Liver (tissue), 3 donors: ENCODE results near the gene NPAS2.

Source experiments
- GABPA ChIP-seq, 2 donors: IDR thresholded peaks in 1 of 2; conservative IDR thresholded peaks in 1 of 2; 2 replicates each; pipeline ENCODE4 v1.6.1; 2016; ENCODE audit warnings: antibody characterized with exemption in 2 of 2, mild to moderate bottlenecking in 1 of 2, moderate library complexity in 1 of 2
- JUND ChIP-seq, 2 donors: IDR thresholded peaks; 2 replicates each; pipeline ENCODE4 v1.6.1; 2016; ENCODE audit warnings: antibody characterized with exemption in 2 of 2
- SP1 ChIP-seq: IDR thresholded peaks from 2 replicates; pipeline ENCODE4 v1.6.1; 2018; ENCODE audit warnings: antibody characterized with exemption, mild to moderate bottlenecking
- TAF1 ChIP-seq: conservative IDR thresholded peaks from 2 replicates; pipeline ENCODE4 v1.6.1; 2016; ENCODE audit warnings: antibody characterized with exemption, mild to moderate bottlenecking
- TF ChIP-seq, protein P1 (sequence below): fragments of 150-350 bp; IDR thresholded peaks from 2 replicates; pipeline ENCODE4 v1.5.1; 2017; ENCODE audit warnings: improper control_type of control experiment, low read depth, low read length; ENCODE audit not compliant: missing input control
- TF ChIP-seq, protein P2 (sequence below): IDR thresholded peaks from 2 replicates; pipeline ENCODE4 v1.6.1; 2016; ENCODE audit warnings: antibody characterized with exemption
- TF ChIP-seq, protein P3 (sequence below): IDR thresholded peaks from 2 replicates; pipeline ENCODE4 v1.6.1; 2016; ENCODE audit warnings: antibody characterized with exemption
- donor health status: healthy.
- donor health status: healthy.

DNA sequence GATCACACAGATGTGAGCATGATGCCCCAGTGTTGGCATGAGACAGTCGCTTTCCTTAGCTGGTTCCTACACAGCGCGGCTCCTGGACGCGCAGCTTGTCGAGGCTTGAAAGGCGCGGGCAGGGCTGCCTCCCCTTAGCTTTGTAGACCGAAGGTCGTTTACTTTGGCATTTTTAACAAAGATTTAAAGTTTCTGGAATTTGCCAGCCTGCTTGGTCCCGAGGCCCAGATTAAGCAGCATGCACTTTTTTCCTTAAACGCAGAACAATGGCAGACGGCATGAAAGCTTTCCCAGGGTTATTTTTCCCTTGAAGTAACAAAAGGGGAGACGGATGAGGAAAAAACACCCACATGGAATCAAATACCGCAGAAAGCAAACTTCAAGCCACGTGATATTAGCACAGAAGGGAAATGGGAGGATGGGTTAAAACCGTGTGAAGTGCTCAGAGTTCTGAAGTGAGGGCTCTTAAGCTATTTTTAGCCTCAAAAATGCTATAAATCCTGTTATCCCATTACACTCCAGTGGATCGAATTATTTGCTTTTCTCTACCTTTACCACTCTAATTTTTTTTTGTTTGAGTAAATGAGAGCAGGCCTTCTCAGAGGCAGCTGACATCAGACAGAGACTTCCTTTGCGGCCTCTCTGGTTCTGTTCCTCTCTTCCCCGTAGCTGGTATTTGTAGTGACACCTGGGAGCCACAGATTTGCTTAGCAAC is 55.7 kb downstream of the NPAS2 start:
- TF ChIP-seq, protein P1, sequence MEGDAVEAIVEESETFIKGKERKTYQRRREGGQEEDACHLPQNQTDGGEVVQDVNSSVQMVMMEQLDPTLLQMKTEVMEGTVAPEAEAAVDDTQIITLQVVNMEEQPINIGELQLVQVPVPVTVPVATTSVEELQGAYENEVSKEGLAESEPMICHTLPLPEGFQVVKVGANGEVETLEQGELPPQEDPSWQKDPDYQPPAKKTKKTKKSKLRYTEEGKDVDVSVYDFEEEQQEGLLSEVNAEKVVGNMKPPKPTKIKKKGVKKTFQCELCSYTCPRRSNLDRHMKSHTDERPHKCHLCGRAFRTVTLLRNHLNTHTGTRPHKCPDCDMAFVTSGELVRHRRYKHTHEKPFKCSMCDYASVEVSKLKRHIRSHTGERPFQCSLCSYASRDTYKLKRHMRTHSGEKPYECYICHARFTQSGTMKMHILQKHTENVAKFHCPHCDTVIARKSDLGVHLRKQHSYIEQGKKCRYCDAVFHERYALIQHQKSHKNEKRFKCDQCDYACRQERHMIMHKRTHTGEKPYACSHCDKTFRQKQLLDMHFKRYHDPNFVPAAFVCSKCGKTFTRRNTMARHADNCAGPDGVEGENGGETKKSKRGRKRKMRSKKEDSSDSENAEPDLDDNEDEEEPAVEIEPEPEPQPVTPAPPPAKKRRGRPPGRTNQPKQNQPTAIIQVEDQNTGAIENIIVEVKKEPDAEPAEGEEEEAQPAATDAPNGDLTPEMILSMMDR, result no peak
- TF ChIP-seq, protein P2, sequence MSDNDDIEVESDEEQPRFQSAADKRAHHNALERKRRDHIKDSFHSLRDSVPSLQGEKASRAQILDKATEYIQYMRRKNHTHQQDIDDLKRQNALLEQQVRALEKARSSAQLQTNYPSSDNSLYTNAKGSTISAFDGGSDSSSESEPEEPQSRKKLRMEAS, result peak; percentile 82
- TF ChIP-seq TAF1, result no peak
- no peak for TF ChIP-seq GABPA (IDR thresholded peaks at IDR 0.05 in 1 of 2, conservative IDR thresholded peaks at IDR 0.05 in 1 of 2)
- TF ChIP-seq, protein P3, sequence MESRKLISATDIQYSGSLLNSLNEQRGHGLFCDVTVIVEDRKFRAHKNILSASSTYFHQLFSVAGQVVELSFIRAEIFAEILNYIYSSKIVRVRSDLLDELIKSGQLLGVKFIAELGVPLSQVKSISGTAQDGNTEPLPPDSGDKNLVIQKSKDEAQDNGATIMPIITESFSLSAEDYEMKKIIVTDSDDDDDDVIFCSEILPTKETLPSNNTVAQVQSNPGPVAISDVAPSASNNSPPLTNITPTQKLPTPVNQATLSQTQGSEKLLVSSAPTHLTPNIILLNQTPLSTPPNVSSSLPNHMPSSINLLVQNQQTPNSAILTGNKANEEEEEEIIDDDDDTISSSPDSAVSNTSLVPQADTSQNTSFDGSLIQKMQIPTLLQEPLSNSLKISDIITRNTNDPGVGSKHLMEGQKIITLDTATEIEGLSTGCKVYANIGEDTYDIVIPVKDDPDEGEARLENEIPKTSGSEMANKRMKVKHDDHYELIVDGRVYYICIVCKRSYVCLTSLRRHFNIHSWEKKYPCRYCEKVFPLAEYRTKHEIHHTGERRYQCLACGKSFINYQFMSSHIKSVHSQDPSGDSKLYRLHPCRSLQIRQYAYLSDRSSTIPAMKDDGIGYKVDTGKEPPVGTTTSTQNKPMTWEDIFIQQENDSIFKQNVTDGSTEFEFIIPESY, result peak; percentile 47
- TF ChIP-seq SP1, result peak; percentile 73
- TF ChIP-seq JUND (IDR thresholded peaks at IDR 0.05), result peak in 1 of 2 donors; percentile 34
